ENCODE results near the gene HOXA6.

DNA sequence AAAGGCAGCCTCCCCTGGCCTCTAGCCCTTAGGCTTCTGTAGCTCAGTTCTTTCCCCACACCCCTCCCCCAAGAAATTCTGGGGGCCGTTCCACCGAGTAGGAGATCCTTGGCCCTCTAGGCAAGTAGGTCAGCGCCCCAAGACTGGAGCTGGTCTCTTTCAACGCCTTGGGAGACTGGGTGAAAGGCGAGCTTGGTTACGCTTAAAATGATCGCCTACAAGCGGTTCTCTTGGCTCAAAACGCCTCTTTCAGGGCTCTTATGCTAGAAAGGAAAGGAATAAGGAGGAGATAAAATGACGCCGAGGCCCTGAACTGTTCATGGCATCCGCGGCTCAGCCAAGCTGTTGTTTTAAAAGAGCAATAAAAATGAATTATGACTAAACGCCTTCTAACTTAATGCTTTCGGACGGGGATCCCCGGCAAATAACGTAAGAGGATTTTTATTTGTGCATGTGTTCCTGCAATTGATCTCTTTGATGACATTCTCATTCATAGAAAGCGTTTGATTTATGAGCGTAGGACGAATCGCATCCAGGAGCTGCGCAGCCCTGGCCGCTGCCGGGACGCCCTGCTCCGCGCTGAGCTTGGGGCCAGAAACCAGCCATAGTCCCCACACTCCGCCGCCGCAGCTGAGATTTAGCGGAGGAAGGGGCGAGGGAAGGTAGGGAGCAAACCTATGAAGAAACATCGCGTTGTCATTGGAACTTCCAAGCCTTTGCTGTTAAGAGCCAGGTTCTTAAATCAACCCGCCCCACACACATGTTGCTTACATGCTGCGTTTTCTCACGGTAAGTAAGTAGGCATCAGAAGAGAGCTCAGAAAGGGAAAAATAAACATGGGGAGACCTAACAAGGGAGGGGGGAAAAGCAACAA, 48.8 kb downstream of the HOXA6 start:
- TF ChIP-seq EZH2 (IDR thresholded peaks at IDR 0.05; ENCODE audit: borderline replicate concordance, low read depth, low read length, severe bottlenecking): no peak
- TF ChIP-seq, protein P1, sequence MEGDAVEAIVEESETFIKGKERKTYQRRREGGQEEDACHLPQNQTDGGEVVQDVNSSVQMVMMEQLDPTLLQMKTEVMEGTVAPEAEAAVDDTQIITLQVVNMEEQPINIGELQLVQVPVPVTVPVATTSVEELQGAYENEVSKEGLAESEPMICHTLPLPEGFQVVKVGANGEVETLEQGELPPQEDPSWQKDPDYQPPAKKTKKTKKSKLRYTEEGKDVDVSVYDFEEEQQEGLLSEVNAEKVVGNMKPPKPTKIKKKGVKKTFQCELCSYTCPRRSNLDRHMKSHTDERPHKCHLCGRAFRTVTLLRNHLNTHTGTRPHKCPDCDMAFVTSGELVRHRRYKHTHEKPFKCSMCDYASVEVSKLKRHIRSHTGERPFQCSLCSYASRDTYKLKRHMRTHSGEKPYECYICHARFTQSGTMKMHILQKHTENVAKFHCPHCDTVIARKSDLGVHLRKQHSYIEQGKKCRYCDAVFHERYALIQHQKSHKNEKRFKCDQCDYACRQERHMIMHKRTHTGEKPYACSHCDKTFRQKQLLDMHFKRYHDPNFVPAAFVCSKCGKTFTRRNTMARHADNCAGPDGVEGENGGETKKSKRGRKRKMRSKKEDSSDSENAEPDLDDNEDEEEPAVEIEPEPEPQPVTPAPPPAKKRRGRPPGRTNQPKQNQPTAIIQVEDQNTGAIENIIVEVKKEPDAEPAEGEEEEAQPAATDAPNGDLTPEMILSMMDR (IDR thresholded peaks at IDR 0.05; ENCODE audit: extremely low read depth in 1 of 2, insufficient read depth in 1 of 2, low read depth in 1 of 2, low read length in 2 of 2): no peak

Measured in endothelial cell of umbilical vein (primary cell).